Stimulated activated CD8-positive, alpha-beta memory T cell treated with anti-CD3 and anti-CD28 coated beads, Interleukin-15, amount 100 ng/mL, for 4 hours (primary cell): Measurements from ENCODE around the gene RNF207.

Experiments
- DNase-seq, 2 donors: peaks; one replicate each; pipeline ENCODE4 v3.0.0-alpha.2; 2020; ENCODE audit warnings: low read depth in 2 of 2

RNF207 gene

DNA sequence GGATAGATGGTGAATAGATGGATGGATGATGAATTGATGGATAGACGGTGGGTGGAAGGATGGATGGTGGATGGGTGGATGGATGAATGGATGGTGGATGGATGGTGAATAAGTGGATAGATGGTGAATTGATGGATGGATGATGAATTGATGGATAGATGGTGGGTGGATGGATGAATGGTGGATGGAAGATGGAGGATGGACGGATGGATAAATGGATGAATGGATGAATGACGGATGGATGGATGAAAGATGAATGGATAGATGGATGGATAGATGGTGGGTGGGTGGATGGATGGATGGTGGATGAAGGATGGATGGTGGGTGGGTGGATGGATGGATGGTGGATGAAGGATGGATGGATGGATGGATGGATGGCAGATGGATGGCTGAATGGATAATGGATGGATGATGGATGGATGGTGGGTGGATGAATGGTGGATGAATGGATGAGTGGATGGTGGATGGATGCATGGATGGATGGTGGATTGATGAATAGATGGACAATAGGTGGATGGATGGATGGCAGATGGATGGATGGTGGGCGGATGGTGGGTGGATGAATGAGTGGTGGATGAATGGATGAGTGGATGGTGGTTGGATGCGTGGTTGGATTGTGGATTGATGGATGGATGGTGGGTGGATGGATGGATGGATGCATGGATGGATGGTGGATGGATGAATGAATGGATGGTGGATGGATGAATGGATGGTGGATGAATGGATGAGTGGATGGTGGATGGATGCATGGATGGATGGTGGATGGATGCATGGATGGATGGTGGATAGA is 31.1 kb upstream of the RNF207 start:
- no peak for DNase-seq

DNA sequence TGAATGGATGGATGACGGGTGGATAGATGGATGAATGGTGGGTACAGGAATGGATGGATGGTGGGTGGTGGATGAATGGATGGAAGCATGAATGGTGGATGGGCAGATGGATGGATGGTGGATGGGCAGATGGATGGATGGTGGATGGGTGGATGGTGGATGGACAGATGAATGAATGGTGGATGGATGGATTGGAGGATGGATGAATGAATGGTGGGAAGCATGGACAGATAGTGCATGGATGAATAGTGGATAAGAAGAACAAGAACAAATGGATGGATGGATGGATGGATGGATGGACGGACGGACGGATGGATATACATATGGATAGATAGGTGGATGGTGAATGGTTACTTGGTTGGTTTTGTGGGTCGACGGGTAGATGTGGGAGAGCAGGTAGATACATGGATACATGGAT is 30.5 kb upstream of the RNF207 start:
- DNase-seq: no peak

DNA sequence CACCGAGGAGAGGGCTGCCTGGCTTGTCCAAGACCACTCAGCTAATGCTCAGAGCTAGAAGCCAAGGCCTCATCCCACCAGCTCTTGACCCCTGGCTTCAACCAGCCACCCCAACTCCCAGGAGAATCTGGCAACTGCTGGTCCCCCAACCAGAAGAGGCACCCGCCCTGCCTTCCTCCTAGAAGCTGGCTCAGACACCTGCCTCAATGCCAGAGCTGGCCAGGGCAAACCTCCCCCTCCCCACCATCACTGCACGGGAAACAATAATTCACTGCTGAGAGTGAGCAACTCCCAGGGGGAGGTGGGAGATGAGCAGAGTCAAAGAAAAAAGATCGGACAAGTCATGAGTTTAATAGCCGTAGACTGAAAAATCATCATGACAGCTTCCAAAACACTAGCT is 29.1 kb upstream of the RNF207 start:
- no peak for DNase-seq

DNA sequence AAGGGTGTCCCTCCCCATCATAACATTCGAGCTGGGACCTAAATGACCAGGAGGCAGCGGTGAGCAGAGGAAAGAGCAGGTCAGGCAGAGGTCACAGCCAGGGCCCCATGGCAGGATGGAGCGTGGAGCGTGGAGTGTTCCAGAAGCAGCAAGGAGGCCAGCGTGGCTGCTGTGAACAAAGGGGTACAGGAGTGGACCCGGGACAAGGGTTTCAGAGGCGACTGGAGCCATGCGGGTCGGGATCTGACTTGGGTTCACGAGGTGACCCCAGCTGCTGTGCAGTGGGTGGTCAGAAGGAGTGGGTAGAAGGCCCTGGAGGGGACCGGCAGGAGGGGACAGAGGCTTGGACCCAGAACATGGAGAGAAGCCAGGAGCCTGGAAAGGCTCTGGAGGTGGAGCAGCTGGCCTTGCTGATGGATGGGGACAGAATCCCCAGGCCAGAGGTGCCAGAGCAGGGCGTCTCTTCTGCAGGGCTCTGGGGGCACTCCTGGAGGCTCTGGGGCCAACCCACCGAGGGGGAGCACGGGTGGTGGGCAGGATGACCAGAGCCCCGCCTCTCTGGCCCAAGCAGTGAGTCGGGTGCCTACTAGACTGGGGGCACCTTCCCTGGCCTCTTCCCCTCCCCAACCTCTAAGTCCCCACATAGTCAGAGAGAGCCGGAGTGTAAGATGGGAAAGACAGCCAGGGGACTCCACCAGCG is 28.1 kb upstream of the RNF207 start:
- DNase-seq: no peak

DNA sequence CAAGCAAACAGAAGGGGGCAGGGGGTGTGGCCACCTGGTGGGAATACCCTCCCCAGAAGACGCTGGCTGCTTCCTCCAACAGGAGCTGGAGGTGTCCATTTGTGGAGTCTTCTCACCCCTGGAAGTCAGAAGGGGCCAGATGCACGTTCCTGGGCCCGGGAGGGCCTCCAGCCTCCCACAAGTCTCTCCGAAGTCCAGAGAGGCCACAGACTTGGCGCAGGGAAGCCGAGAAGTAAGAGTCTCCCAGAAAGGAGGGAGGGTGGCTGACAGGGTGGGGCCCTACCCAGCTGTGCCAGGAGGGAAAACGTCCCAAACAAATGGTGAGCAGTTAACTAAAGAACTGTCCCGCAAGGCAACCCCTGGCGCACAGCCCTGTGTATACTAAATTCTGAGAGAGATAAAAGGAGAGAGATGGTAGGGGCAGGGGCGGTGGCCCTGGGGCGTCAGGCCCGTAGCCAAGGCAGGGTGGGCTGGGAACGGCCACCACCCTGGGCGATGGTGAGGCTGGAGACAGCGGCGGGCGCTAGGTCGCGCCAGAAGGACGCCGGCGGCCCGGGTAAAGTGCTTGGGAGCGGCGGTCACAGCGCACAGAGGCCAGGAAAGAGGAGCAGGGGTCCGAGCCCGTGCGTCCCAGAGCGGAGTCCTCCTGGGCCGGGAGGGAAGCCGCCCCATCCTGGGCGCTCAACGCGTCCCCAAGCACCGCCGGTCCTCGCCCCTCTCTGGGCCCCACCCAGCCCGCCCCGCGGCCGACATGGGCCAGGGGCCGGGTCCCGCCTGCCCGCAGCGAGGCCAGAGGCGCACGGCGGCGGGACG is 27.0 kb upstream of the RNF207 start:
- no peak for DNase-seq

DNA sequence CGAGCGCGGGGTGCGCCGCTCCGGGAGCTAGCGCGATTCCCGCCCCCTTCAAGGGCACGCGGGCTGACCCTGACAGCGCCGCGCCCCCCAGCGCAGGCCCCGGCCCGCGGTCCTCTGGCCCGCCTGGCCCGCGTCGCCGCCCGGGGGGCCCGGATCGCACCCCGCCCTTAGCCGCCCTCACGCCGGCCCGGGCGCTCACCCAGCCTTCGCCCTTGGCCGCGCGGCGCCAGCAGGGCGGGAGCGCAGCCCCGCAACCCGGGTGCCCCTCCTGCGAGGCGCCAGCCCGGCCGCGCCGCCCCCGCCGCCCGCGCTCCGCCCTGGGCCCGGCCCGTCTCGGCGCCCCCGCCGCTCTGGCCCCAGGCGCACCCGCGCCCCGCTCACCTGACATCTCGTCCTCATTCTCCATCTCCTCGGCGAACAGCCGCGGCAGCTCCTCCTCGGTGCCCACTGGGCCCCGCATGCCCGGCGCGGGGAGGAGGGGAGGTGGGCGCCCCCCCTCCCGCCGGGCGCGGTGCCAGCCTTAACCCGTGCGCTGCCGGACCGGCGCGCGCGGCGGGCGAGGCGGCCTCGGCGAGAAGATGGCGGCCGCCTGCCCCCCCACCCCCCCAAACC is 26.2 kb upstream of the RNF207 start:
- no peak for DNase-seq

DNA sequence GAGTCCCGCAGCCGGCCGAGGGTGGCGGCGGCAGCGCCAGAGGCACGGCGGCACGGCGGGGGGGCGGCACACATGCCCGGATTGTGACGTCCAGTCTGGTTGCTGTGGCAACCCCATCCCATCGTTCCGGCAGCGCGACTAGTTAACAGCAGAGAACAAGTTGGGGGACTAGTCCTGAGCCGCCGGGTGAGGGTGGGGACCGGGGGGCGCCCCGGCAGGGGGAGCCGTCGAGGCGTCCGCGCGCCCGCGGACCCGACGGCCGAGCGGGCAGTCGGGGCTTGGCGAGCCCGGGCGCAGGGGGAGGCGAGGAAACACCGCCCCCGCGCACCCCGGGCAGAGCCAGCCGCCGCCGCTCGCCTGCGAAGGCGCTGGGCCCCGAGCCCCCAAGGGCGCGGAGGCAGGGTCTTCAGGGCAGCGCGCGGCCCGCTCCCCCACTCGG is 25.6 kb upstream of the RNF207 start, which contains the start of gene CHD5:
CHD5 (minus strand) TSS at position 54 of the 439 bp plus-strand sequence. CDS start 298 bp downstream, outside the sequence.
- DNase-seq: no peak

DNA sequence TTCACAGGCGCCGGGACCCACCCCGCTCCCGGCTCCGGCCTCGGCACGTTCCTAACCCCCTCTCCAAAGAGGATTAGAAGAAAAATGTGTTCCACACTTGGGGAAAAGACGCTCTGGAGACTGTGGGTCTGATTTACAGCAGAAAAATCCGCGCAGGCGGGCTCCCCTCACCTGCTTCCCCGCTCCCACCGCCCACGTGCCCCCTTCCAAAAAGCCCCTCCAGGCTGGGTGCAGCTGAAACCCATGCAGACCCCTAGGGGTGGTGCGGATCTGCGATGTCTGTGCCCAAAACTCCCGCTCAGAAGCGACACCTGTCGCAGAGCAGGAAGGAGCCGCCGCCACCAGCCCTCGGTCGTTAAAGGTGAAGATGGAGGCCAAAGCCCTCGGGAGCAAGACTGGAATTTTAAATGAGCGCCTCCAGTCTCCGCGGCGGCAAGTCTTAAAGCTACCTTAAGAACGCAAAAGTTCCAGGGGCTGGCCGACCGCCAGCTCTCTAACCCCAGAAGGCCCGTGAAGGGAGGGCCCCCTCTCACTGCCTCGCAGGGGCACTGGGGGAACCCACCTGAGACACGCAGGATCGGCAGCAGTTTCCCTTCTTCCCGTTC is 25.1 kb upstream of the RNF207 start:
- DNase-seq: no peak

DNA sequence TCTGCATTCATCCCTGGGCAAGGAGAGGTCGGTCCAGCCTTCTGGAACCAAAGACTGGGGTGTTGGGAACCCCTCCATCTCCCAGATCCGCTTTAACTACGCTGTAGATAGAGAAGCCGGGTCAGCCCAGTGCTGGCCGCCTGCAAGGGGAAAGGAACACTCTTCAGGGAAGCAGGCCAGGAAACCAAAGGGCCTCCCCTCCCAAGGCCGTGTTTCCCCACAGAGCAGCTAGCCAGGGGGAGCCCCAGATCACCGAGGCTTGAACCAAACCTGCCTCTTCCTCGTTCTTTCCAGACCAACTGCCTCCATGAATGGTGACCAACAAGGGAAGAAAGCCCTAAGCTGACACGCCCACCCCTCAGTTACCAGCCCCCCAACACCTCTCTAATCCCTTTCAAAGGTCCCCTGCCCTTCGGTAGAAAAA is 24.6 kb upstream of the RNF207 start:
- DNase-seq: no peak

DNA sequence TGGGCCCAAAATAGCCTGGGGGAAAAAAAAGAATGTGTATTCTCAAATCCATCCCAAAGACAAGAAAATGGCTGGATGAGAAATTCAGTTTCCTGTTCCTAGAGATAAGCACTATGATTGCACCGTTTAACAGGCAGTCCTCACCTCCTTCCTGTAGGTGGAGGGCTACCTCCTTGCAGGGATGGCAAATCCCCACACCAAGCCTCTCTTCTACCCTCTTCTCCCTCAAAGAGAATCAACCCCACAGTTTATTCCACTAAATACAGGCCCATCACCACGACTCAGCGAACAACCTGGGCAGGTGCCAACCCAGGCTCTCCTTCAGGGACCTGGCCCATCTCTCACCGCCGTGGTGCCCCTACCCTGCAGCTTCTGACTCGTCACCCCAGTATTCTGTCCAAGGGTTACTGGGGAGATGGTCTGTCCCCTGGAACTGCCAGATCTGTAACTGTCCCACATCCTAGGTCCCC is 22.4 kb upstream of the RNF207 start:
- DNase-seq: no peak

DNA sequence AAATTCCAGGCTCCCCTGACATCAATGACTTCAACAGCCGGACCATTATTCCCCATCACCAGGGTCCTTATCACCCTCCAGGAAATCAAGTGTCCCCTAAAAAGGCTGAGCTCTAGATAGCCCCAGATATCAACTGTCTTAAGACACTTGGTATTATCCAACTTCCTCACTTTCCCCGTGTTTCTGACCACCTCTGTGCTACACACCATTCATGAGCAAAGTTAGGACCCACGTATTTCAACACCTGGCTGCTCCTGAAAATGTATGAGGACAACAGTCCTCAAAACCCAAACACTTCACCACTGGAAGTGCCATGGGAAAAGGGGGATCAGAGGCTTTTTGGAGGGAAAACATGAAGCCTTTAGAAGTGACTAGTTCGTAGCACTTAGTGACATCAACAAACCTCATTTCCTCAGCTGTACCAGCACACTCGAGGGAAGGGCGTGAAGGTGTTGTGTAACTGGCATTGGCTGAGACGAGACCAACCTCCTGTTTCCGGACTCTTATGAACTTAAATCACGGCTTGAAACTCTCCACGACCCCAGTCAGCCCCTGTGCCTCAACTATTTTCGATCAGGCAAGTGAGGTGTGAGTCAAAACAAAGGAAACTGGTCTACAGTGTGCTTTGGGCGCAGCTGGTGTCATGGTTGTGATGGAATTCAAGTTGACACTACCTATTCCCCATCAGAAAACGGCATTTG is 21.7 kb upstream of the RNF207 start:
- no peak for DNase-seq

DNA sequence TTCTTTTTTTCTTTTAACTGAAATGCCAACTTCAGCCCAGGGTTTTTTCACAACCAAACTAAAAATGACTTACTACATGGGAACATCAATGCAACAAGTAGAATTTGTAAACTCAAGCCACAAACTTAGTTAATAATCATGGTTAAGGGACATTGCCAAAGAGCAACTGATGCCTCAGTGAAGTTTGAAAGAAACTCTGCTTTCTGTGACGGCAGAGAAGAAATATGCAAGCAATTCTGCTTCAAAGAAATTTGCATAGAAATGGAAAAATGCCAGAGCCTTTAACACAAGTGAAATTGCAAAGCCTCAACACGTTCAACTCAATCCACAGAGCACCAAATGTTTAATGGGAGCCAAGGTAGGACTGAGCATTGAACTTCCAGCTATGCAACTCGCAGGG is 20.8 kb upstream of the RNF207 start:
- DNase-seq: no peak

DNA sequence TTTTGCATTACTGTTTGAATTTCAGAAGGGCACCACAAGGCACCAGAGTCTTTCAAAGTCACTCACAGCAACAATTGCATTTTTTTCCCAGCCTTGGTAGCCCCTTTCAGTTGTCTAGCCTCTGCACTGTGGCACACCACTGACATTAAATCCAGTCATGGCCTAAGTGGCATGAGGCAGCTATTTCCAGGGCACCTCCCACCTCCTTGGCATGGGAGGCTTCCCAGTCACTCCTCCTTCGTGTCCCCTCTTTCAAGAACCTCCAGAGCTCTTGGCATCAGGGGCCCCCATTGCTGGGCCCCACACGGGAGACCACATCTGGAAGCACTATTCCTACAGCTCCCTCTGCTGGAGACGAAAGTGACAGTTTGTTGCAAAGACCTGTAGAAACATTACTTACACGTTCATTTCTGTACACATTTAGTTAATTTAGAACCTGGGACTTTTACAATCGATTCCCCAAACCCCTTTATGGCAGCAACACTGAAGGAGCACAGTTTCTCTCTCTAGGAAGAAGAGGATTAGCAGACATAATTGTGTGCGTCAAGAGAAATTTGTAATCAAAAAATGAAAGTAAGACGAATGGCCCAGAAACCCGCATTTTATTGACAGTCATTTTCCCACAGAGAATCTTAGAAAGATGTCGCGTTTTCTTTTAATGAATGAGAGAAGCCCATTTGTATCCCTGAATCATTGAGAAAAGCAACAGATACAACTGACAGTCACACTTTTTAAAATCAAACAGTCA is 20.1 kb upstream of the RNF207 start:
- DNase-seq: no peak

DNA sequence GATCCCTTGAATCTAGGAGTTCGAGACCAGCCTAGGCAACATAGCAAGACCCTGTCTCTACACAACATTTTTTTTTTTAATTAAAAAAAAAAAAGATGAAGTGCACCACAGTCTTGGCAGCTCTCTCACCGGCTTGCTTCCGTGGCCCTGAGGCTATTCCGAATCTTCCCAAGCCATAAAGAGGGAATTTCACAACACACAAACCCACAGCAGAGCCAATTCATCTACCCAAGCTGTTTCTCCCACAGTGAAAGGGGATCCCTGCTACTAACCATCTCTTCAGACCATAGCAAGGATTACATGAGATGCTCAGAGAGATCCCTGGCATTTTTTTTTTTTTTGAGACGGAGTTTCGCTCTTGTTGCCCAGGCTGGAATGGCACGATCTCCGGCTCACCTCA is 17.5 kb upstream of the RNF207 start:
- no peak for DNase-seq

DNA sequence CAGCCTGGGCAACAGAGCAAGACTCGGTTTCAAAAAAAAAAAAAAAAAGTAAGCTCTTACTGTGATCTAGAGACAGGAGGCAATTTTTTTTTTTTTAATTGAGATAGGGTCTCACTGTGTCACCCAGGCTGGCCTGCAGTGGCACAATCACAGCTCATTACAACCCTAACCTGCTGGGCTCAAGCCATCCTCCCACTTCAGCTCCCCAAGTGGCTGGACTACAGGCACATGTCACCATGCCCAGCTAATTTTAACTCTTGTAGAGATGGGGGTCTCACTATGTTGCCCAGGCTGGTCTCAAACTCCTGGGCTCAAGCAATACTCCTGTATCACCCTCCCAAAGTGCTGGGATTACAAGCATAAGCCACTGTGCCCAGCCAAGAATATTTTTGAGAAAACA is 14.0 kb upstream of the RNF207 start:
- no peak for DNase-seq

DNA sequence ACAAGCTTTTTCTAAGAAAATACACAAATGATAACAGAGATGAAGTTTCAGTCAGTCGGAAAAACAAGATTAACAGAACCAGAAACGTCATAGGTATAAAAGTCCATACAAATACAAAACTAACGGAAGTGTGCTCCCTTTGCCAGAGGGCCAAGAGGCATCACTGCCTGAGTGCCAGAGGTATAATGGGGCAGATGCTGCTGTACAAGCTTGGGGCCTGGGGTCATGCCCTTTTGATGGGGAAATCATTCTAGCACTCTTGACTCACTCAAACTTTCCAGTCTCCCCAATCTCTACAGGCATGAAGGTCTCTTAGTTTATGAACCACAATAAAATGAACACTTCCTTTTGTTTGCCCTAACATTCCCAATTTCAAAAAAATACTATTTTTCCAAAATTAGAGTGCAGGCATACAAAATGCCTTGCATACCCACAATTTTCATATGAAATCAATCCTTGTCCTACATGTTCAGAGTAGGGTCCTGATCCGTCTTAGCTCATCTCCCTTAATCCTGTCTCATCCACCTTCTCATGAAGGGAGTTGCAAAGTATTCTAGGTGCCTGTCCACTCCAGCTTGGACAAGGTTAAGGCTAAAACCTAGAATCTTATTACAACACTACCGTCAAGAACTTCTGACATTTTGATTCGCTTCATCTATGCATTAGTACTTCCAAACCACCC is 8.0 kb upstream of the RNF207 start:
- no peak for DNase-seq

DNA sequence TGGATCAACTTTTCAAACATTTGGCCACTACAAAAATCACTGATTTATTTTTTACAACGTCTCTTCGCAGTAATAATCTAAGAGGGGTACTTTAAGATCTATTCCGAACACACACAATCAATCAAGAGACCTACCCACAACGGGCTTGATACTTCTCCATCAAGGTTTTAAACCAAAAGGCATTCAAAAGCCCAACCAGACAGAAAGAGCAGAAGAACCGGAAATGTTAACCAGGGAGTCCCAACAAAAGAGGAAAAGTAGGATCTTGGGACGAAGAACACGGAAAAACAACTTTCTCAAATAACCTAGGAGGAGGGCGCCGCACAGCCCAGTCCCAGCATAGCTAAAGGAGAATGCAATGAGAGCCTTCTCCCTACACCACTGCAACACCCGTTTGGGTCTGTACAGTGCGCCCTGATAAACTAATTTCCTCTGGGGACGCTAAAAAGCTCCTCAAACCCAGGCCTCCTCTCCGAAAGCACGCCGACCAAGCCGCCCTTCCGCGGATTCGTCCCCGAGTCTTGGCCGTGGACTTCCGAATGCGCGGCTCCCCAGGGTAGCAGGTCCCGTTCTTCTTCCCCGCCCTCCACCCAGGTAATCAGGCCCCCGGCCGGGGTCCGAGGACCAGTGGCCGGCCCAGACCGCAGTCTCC is 7.1 kb upstream of the RNF207 start:
- no peak for DNase-seq

DNA sequence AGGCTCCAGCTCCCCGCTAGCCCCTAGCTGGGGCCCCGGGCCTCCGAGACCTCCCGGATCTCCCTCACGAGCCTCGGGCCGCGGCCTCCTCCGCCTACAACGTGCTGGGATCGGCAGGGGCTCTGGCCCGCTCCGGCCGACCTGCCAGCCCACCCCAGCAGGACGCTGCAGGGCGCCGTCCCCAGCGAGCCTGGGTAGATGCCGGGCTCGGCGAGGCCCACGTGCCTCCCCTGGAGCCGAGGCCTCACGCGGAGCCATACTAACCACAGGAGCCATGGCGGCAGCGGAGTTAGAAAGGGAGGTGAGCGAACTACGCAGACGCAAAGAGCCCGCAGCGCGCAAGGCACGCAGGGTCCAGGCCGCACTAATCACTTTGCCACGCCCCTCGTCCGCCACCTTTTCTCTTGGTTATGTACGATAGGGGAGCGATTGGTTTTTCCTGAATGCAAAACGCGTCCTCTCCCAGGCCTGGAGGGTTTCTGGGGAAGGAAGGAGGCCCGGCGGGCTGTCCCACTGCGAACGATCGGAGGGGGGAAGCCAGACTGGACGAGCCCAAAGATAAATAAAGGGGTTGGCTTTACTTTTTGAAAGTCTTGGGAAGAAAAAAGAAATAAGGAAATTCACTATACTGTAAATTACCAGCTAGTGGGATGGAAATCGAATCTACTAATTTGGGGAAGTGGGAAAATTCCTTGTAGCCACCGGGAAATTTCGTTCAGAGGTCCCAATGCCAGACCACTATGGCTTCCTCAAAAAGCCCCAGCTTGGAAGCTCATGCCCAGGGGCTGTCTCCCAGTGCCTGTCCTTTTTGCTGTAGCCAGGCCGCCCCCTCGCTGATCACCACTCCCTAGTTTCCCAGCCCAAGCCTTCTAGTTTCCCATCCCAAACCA is 6.4 kb upstream of the RNF207 start, which contains the start of gene RPL22:
RPL22 (minus strand) TSS at position 298 of the 890 bp plus-strand sequence; CDS start at position 276, 22 bp downstream.
- peak; percentile 93 to 97 for DNase-seq
